GM13976 (cell line): Measurements from ENCODE around the gene GSK3B.

Experiments used
- DNase-seq: peaks from one replicate; pipeline ENCODE4 v3.0.0; 2012; ENCODE audit warnings: low spot score
- in situ Hi-C: fragments of 300-500 bp; cut with MboI; formaldehyde crosslinking; loops from one replicate; pipeline ENCODE4 v1.12.0; 2022; ENCODE audit warnings: low sequenced_read_pairs, mixed read lengths, inconsistent platforms; ENCODE audit not compliant: unreplicated experiment
- TF ChIP-seq, protein P1 (sequence below): IDR thresholded peaks from 2 replicates; pipeline ENCODE4 v1.5.1; 2012; ENCODE audit warnings: borderline replicate concordance, mild to moderate bottlenecking; ENCODE audit not compliant: insufficient read depth; ENCODE audit errors: extremely low read depth, missing control alignments, control extremely low read depth

Gene GSK3B

DNA sequence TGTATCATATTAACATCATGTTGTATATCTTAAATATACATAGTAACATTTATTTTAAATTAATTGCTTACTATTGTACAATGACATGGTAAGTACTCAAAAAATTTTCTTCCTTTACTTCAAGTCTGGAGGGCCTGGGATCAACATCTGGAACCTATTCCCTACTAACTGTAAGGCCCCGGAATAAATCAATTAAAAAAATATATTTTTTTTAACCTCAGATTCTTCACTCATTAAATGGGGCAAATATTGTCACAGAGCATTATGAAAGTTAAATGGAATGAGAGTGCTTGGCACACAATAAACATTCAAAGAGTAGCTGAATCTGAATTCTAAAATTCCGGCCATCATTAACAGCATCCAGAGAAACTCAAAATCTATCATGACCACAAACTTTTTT lies 16.5 kb downstream of the GSK3B start:
- in situ Hi-C loops, result loop anchor here (25.0 kb wide), 1 partner anchor 490 kb away; the partner anchor contains the start of genes ADPRH and PLA1A
- no peak for DNase-seq
- TF ChIP-seq, protein P1, sequence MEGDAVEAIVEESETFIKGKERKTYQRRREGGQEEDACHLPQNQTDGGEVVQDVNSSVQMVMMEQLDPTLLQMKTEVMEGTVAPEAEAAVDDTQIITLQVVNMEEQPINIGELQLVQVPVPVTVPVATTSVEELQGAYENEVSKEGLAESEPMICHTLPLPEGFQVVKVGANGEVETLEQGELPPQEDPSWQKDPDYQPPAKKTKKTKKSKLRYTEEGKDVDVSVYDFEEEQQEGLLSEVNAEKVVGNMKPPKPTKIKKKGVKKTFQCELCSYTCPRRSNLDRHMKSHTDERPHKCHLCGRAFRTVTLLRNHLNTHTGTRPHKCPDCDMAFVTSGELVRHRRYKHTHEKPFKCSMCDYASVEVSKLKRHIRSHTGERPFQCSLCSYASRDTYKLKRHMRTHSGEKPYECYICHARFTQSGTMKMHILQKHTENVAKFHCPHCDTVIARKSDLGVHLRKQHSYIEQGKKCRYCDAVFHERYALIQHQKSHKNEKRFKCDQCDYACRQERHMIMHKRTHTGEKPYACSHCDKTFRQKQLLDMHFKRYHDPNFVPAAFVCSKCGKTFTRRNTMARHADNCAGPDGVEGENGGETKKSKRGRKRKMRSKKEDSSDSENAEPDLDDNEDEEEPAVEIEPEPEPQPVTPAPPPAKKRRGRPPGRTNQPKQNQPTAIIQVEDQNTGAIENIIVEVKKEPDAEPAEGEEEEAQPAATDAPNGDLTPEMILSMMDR, result no peak

GRCh38 chr3:120072867-120073525 lies 21.3 kb downstream of the GSK3B start:
- TF ChIP-seq, protein P1, result peak; percentile 14
- in situ Hi-C loops, result no loop called here
- DNase-seq, result no peak

GRCh38 chr3:120071259-120071658 lies 23.0 kb downstream of the GSK3B start:
- no peak for DNase-seq
- in situ Hi-C loops, result no loop called here
- TF ChIP-seq, protein P1, result no peak

- in situ Hi-C loops, result no loop called here
These were observed 23.8 kb downstream of the GSK3B start for GRCh38 chr3:120070263-120070981.

DNA sequence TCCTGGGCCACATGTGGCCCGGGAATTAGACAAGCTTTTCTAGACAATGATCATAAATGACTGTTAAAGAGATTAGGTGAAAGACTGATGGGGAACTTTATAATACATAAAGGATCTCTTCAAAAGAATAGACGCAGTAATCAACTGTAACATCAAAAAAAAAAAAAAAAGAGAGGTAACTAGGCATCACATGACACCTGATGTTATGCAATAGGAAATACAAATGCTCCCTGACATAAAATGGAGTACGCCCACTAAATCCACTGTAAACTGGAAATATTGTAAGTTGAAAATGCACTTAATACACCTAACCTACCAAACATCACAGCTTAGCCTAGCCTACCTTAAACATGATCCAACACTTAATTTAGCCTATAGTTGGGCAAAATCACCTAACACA lies 27.2 kb downstream of the GSK3B start:
- in situ Hi-C loops, result no loop called here
- DNase-seq, result no peak
- TF ChIP-seq, protein P1, result no peak

More at GRCh38 chr3:120070263-120070981, 23.8 kb downstream of the GSK3B start:
- TF ChIP-seq, protein P1, result no peak
- no peak for DNase-seq

DNA sequence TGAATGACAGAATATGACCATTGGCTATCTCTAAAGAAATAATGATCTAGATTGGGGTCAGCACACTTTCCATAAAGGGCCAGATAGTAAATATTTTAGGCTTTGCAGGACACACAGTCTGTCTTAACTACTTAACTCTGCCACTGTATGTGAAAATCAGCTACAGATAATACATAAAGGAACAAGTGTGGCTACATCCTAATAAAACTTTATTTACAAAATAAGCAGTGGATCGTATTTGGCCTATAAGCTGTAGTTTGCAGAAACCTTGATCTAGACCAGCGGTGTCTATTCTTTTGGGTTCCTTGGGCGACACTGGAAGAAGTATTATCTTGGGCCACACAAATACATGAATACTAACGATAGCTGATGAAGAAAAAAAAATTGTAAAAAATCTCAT lies 27.6 kb downstream of the GSK3B start:
- in situ Hi-C loops, result no loop called here
- no peak for DNase-seq
- TF ChIP-seq, protein P1, result no peak

DNA sequence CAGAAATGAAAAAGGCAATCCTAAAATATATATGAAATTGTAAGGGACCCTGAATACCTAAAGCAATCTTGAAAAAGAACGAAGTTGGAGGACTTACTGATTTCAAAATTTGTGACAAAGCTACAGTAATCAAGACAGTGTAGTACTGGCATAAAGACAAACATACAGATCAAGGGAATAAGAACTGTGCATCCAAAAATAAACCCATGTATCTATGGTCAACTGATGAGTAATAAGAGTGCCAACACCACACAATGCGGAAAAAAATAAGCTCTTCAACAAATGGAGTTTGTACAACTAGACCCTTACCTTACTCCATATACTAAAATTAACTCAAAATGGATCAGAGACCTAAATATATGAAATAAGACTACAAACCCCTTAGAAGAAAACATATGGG lies 29.6 kb downstream of the GSK3B start:
- in situ Hi-C loops, result no loop called here
- no peak for DNase-seq
- TF ChIP-seq, protein P1, result no peak
